HG03045 (cell line): Measurements from ENCODE around the gene AHR.

Source experiments
- ATAC-seq: cut with Tn5 transposase; IDR thresholded peaks from one replicate; pipeline ENCODE4 v1.9.1; 2021; ENCODE audit warnings: mild to moderate bottlenecking, moderate library complexity; ENCODE audit not compliant: unreplicated experiment

Gene AHR

GRCh38 chr7:17302575-17303142, 4.2 kb downstream of the AHR start:
- ATAC-seq, result peak; percentile 18

- no peak for ATAC-seq
These were observed 6.5 kb downstream of the AHR start for GRCh38 chr7:17304926-17305325.

- ATAC-seq, result no peak
These were observed 7.1 kb downstream of the AHR start for GRCh38 chr7:17305387-17306171.

DNA sequence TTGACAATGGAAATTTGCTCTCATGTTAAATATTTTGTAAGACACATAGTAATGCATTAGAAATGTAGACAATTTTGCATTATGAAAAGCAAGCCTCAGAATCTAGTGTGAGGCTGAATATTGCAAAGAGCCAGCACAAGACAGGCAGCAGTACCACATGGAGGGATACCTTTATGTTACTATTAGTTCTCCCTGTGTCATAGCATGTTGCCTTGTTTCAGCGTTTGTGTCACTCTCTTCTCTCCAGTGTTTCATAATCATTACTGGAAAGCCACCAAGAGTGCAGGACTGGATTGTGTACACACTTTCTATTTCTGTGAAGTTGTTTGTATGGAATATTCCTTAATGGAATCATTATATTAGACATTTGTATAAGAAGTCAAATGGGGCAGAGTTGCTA, 8.5 kb downstream of the AHR start:
- ATAC-seq, result no peak

DNA sequence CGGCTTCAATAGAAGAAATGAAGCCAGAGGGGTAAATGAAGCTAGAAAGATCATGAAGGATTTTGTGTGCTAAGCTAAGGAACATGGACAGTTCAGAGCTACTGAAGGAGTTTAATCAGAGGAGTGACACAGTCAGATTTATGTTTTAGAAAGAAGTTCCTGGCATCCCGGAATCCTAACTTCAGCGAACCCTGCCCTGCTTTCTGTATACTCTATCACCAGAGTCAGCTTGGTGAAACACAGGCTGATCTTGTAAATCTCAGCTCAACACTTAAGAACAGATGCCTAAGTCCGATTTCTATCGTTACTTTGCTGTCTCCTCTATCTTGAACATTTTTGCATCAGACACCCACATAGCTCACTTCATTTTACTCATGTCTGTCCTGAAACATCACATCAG, 9.1 kb downstream of the AHR start:
- no peak for ATAC-seq

DNA sequence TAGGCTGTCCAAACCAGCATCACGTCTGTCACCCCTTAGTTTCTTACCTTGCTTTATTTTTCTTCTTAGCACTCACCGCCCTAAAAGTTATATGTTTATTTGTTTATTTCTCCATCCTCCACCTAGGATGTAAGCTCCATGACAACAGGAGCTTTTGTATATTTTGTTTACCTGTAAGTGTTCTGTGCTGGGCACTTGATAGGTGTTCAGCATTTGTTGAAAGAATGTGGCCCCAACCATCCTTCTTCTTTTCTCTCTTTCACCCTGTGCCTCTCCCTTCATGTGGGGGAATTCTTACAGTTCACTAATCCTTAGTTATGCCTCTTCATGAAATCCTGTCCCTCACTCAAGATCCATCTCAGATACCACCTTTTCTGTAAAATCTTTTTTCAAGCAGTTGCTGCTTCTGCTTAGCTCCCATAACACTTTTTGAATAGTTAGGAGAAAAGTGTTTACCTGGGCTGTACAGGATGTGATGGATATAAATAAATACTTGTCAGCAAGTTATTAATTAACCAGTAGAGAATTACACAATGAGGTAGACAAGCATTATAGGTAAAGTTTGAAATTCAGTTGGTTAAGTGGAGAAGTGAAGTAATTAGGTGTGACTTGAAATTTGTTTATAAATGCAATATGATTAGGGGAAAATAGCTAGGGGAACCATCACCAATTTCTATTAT, 9.7 kb downstream of the AHR start:
- no peak for ATAC-seq

- no peak for ATAC-seq
These were observed 12.7 kb downstream of the AHR start for GRCh38 chr7:17311194-17311593.

DNA sequence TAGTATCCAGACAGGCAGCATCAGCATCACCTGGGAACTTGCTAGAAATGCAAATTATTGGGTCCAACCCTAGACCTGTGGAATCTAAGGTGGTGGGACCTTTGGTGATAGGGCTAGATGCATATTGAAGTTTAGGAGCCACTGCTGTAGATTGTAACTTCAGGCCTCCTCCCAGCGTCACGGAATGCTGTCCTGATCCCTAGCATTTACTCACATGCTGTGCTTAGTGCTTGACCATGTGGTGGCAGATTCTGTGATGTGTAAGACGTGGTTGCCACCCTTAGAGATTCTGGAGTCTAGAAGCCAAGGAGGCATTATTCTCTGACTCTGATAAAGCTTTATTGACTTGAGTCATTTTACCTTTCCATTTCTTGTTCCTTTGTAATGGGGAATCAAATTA, 13.5 kb downstream of the AHR start:
- no peak for ATAC-seq

- no peak for ATAC-seq
These were observed 14.2 kb downstream of the AHR start for GRCh38 chr7:17312641-17313040.

- no peak for ATAC-seq
These were observed 14.7 kb downstream of the AHR start for GRCh38 chr7:17313194-17313593.

- ATAC-seq, result peak; percentile 56
These were observed 17.5 kb downstream of the AHR start for GRCh38 chr7:17315974-17316373.

GRCh38 chr7:17318146-17318545, 19.7 kb downstream of the AHR start:
- ATAC-seq, result no peak

- ATAC-seq, result no peak
These were observed 21.0 kb downstream of the AHR start for GRCh38 chr7:17319164-17320101.

DNA sequence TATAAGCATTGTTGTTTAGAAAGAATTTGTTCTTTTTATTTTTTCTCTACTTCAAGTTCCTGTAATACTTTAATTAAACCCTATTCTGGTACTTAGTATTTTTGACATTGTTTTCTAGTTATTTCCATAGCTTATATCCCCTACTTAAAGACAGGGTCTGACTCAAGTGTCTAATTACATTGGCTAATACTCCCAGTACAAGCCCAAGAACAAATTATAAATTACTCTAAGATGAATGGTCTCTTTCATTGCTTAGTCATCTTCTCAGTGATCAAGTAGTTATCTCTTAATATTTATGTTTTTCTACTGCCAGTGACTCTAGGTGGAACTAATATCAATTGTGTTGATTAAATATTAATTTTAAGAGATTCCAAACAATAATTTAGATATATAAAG, 21.6 kb downstream of the AHR start:
- no peak for ATAC-seq

- ATAC-seq, result no peak
These were observed 22.2 kb downstream of the AHR start for GRCh38 chr7:17320657-17321056.

GRCh38 chr7:17325364-17325763, 26.9 kb downstream of the AHR start:
- no peak for ATAC-seq

DNA sequence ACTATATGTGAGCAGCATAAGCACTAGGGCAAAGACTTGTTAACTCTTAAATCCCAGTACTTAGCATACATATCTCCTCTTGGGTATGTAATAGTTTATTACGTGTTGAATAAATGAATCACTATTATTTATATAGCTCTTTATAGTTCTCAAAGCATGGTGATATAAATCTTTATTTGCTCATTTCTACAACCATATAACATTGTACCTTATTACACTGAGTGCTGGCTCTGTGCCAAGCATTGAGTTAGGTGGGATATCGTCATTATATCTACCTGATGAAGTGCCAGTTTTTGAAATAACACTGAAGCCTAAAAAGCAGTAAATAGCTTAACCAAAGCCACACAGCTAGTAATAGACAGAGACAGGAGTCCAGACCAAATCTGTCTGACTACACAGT, 27.9 kb downstream of the AHR start:
- no peak for ATAC-seq

GRCh38 chr7:17328641-17329040, 30.2 kb downstream of the AHR start:
- no peak for ATAC-seq

- ATAC-seq, result no peak
These were observed 31.0 kb downstream of the AHR start for GRCh38 chr7:17329440-17329839.

- ATAC-seq, result no peak
These were observed 33.5 kb downstream of the AHR start for GRCh38 chr7:17331891-17332501.

- no peak for ATAC-seq
These were observed 34.8 kb downstream of the AHR start for GRCh38 chr7:17333221-17333620.
